GM12875 (cell line): ENCODE results near the gene YIF1A.
A peak's percentile ranks its signal among the peaks of the same experiment; 100 is the strongest.

Experiments used
- H3K4me3 ChIP-seq: one replicate; pipeline ENCODE4 v1.5.1; 2011; ENCODE audit warnings: low read depth, low read length, control low read depth
- TF ChIP-seq, protein P1 (sequence below): IDR thresholded peaks from 2 replicates; pipeline ENCODE4 v1.5.1; 2011; ENCODE audit warnings: low read depth, mild to moderate bottlenecking, control low read depth, inconsistent platforms, low read length, moderate library complexity, borderline replicate concordance; ENCODE audit not compliant: insufficient read depth

Gene YIF1A

DNA sequence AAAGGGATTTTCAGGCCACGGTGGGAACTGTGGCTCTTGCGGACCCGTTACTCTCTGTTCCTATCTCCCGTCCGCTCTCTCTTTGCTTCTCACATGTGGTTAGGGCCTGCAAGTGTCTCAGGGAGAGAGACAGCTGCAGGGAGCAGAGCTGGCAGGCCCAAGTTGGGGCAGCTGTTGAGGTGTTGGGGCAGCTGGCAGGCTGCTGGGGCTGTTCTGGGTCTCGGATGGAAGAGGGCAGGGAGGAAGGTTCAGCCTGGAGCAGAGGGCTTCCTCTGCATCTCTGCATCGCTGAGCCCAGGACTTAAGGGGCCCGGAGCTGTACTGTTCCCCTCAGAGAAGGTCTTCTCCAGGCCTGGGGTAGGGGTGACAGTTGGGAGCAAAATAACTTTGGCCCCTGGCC lies 13.5 kb downstream of the YIF1A start:
- TF ChIP-seq, protein P1, sequence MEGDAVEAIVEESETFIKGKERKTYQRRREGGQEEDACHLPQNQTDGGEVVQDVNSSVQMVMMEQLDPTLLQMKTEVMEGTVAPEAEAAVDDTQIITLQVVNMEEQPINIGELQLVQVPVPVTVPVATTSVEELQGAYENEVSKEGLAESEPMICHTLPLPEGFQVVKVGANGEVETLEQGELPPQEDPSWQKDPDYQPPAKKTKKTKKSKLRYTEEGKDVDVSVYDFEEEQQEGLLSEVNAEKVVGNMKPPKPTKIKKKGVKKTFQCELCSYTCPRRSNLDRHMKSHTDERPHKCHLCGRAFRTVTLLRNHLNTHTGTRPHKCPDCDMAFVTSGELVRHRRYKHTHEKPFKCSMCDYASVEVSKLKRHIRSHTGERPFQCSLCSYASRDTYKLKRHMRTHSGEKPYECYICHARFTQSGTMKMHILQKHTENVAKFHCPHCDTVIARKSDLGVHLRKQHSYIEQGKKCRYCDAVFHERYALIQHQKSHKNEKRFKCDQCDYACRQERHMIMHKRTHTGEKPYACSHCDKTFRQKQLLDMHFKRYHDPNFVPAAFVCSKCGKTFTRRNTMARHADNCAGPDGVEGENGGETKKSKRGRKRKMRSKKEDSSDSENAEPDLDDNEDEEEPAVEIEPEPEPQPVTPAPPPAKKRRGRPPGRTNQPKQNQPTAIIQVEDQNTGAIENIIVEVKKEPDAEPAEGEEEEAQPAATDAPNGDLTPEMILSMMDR = no peak

DNA sequence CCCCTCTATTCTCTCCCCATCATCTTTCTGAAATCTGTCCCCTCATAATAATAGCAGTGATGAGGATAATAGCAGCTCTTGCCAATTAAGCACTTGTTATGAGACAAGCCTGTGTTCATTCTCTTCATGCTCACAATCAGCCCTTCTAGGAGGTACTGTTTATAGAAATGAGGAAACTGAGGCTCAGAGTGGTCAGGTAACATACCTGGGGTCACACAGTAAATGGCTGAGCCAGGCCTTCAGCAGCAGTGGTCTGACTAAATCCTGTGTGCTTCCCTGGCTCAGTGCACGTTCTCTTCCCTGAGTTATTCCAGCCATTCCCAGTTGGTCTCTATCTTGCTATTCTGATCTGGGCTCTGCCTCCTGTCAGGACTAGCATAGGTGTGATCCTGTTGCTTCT lies 14.7 kb downstream of the YIF1A start:
- no peak overlapping the region for H3K4me3 ChIP-seq
- TF ChIP-seq, protein P1 = no peak

More for the DNA sequence above, 13.5 kb downstream of the YIF1A start:
- no peak overlapping the region for H3K4me3 ChIP-seq

DNA sequence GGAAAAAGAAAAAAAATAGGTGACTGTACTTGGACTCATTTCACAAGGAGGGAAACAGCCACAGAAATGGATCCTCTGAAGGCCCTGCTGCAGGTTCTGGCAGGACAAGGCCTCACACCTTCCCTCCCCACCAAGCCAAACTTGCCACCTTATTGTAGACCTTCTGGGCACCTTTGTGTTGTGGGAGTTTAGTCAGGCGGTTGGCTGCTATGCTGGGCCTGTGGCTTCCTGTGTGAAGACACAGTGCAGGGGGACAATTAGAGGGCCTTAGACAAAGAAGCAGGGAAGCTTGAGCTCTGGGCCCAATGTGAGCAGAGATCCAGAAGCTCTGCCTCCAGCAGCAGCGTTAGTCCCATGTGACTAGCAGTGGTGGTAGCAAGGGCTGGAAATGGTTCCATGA lies 16.3 kb downstream of the YIF1A start:
- H3K4me3 ChIP-seq = no peak overlapping the region
- TF ChIP-seq, protein P1 = no peak

DNA sequence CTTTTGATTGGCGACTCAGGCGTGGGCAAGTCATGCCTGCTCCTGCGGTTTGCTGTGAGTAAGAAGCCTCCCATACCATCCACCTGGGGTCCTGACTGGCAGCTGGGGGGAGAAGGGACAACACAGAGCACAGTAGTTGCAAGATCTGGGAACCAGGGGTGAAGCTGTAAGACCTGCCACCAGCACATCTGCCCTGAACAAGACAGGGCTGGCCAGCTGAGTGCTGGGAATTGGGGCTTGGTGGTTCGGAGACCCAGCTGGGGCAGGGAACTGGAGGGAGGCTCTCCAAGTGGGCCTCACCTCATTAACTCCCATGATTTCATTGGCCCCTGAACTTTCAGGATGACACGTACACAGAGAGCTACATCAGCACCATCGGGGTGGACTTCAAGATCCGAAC lies 17.1 kb downstream of the YIF1A start:
- TF ChIP-seq, protein P1 = no peak
- H3K4me3 ChIP-seq = no peak overlapping the region

DNA sequence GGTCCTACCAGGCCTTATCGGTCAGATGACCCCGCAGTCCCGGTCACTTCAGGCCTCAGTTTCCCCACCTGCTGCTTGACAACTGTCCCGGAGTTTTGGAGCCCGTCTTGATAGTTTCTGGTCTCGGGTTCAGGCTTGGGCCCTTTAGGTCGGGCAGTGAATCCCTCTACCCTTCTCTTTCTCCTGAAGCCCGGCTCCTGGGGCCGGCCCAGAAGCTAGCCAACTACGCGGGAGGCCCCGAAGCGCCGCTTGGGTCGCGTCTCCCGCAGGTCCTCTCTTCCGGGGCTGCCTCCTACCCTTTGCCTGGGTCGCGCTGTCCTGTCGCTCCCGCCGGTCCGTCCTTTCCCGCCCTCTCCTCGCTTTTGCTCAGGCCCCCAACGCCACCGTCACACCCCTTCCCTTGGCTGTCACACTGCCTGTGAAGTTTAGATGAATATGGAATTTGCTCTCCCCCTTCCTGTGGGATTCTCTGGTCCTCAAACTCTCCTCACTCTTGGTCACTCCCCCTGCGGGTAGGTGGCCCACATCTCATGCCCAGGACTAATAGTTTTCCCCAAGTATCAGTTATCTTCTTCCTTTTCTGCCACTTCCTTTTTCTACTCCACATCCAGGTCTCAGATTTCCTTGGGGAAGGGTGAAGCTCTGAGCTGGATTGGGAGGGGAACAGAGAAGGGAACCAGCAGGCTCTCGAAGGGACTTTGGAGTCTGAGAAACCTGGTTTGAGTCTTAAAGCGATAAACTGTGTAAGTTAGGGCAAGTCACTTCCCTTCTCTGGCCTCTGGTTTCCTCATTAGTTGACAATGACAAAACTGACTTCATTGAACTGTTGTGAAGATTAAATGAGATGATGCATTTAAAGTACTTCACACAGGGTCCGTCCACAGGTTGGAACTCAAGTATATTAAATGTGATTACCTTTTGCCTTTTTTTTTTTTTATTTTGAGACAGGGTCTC lies 19.7 kb downstream of the YIF1A start:
- TF ChIP-seq, protein P1 = no peak
- H3K4me3 ChIP-seq = peak overlapping the region; percentile 97

DNA sequence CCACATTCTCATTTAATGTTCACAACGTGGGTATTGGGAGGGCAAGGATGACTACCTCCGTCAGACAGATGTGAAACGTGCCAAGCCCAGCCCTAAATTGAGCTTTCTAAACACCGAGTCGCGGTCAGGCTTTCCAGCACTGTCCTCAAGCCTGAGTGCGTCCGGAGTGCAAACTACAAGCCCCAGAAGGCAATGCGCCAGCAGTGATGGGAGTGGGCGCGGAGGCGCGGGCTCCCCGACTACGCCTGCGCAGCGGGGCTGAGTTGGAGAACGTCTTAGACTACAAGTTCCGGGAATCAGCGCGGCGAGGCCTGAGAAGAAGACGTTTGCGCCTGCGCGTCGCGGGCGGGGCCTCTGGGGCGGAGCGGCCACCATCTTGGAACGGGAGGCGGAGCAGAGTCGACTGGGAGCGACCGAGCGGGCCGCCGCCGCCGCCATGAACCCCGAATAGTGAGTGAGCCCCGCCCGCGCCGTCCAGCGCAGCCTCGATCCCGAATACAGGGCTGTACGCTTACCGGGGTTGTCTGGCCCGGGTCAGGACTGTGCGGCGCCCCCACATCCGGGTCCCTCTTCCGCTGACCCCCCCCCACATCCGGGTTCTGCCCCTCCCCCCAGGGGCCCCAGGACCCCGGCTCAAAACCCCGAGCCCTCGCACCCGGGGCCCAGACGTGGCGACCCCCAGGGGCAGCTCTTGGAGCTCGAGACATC lies 20.5 kb downstream of the YIF1A start, which contains the start of gene RAB1B:
TSS of gene RAB1B (plus strand) at position 396 of the 708 bp plus-strand sequence. CDS start at position 437, 41 bp downstream.
- TF ChIP-seq, protein P1 = no peak
- peak within 1 kb of the TSS; percentile 97 for H3K4me3 ChIP-seq
